ENCODE data around the gene PTPN12.

DNA sequence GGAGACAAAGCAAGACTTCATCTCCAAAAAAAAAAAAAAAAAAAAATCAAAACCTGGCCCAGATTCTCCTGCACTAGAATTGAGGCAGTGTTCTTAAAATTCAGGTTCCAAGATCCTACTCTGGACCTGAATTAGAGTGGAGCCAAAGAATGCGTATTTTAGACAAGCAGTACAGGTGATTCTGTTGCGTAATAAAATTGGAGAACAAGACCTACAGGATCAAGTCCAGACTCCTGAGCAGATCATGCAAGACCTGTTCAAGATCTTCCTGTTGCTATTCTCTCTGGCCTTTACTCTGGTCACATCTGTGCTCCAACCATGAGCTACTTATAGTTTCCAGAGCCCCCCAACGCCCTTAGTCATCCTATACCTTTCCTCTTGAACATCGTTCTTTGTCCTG is 107.7 kb downstream of the PTPN12 start:
- no peak for TF ChIP-seq EZH2 (IDR thresholded peaks at IDR 0.05; ENCODE audit: insufficient read depth, poor library complexity, severe bottlenecking)
- no peak for TF ChIP-seq EZH2phosphoT487 (IDR thresholded peaks at IDR 0.05; ENCODE audit: insufficient read depth, low read depth)

Measured in GM23248 (cell line).